Activated gamma-delta T cell (primary cell): Measurements from ENCODE around the gene LENG1.

Experiments used
- DNase-seq: peaks from one replicate; lab custom pipeline; 2025; lab: John Stamatoyannopoulos, UW

Gene LENG1

DNA sequence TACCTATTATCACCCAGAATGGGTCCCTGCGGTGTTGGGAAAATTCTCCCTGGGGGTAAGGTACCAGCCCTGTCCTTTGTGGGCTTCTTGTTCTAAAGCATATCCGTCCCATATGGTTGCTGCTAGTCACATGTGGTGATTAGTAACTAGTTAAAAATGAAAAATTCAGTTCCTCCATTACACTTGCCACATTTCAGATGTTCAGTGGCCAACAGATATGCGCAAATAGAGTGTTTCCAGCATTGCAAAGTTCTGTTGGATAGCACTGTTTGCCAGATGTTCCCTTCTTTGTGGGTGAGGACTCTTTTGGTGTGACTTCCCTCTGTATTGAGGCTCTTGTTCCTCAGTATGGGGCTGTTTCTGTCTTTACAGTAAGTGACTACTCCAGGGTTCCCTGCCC, 18.2 kb downstream of the LENG1 start:
- DNase-seq, result no peak

DNA sequence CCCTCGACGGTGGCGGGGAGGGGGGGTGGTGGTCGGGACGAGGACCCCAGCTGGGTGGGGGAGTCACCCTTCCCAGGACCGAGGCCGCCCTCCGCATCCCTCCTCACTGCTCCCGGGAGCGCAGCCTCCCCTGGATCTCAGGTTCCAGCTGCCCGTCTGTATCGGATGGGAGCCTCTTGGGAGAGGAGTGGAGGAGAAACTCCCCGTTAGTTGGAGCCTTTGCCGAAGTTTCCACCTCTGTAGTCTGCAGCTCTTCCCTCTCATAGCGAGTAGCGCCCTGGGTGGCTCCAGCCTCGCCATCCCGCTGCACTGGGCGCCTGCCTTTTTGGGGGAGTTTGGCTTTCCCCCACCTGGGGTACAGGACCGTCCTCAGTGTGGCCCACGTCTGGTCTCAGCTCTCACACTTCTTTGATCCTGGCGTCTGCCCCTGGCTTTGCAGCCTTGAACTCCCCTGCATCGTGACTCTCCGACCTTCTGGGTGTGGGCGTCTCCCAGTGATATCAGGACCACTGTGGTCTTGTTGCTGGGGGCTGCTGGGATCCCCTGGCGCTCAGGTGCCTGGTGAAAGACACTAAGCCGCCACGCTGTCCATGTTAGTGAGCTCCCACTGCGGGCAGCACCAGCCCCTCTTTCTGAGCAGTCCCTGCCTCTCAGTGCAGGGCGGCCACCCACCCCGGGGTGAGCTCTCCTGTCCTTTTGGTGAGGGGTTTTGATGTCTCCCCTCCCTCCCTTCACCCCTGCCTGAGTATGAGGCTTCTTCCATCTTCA, 20.8 kb downstream of the LENG1 start:
- DNase-seq, result no peak

DNA sequence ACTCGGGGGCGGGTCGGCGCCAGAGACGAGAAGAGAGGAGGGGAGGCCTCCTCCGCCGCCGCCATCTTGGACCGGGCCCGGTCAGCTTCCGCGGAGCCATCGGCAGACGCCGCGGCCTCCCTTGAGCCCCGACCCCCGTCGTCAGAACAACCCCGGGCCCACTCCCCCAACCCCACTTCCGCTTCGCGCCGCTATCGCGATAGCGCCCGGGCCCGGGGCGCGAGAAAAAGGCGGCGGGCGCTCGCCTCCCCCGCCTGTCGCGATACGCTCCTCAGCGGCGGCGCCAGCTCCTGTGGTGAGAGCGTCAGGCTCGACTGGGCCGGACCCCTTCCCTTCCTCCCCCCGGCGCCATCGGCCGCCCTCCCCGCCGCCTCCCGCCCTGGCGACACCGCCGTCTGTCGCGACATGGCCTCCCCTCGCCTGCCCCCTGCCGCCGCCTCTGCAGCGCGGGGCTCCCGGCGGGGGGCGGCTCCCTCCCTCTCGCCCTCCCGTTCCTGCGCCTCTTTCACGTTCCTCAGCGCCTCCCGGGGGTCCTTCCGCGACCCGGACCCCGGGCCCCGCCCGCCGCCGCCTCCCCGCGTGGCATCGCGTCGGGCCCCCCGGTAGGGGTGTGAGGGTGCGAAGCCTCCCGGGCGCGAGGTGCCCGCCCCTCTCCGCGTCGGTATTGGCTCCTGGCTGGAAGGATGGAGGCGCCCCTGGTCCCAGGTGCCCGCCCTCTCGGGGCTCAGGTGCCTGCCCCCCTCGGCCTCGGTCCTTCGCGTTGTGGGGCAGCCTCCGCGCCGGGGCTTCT, 21.6 kb downstream of the LENG1 start, which contains the start of gene CNOT3:
CNOT3 (plus strand) TSS at position 64 of the 790 bp plus-strand sequence. CDS start 5,217 bp downstream, outside the sequence.
- DNase-seq, result peak; percentile 44

GRCh38 chr19:54136864-54137698, 22.4 kb downstream of the LENG1 start:
- DNase-seq, result peak; percentile 94

DNA sequence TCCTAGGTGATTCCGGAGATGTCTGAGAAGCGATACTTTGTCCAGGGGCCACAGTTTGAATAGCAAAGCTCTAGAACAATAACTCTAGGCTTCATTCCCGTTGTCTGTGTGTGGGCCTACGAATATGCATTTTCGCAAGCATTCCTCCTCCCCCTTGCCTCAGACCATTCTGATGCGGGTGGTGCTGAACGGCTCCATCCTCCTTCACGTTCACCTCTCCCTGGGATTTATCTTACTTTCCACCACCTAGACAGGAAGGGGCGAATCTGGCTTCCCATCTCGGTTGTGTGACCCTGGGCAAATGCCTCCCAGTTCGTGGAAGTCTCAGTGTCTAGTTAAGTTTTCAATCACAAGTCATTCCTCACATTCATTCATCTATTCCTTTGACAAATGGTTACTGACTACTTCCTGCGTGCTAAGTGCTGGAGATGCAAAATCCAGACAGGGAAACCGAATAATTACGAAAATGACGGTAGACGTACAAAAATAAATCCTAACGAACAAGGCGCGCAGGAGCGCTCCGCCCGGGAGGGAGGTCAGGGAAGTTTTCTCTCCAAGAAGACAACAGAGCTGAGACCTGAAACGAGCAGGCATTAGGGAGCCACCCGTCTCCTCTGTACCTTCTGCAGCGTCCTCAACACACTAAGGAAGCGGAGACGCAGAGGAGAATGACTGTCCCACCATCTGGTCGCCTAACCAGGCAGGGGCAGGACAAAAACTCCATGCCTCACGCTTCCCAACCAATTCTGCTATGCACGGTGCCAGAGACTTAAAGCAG, 23.2 kb downstream of the LENG1 start:
- no peak for DNase-seq

DNA sequence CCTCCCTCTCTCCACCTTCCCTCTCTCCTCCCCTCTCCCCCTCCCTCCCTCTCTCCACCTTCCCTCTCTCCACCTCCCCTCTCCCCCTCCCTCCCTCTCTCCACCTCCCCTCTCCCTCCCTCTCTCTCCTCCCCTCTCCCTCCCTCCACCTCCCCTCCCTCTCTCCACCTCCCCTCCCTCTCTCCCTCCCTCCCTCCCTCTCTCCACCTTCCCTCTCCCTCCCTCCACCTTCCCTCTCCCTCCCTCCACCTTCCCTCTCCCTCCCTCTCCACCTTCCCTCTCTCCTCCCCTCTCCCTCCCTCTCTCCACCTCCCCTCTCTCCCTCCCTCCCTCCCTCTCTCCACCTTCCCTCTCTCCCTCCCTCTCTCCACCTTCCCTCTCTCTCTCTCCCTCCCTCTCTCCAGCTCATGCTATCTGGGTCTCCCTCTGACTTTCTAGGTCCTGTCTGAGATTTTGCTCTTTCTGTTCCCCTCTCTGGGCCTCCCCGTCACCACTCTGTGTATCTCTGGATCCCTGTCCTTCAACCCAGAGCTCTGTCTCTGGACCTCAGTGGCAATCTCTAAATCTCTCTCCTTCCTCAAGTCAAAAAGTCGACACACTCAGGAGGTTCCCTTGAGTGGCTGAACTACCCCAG, 25.4 kb downstream of the LENG1 start:
- no peak for DNase-seq

DNA sequence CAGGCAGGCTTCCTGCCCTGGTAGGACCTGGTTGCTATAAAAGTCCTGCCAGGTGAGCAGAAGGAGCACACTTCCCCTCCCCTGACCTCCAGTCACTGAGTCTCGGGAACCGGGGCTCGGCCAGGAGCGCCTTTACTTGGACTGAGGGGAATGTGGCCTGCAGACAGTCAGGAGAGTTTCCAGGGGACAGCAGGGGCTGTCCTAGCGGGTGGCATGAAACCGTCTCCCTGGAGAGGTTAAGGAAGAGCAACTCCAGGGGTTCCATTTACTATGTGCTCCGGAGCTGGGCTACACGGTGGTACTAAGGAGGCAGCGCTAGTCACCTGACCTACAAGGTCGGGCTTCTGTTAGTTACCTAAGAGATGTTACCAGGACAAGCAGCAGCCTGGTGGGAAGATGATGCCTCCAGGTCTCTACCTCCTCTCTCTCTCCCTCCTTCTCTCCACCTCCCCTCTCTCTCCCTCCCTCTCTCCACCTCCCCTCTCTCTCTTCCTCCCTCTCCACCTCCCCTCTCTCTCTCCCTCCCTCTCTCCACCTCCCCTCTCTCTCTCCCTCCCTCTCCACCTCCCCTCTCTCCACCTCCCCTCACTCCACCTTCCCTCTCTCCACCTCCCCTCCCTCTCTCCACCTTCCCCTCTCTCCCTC, 26.1 kb downstream of the LENG1 start:
- no peak for DNase-seq

DNA sequence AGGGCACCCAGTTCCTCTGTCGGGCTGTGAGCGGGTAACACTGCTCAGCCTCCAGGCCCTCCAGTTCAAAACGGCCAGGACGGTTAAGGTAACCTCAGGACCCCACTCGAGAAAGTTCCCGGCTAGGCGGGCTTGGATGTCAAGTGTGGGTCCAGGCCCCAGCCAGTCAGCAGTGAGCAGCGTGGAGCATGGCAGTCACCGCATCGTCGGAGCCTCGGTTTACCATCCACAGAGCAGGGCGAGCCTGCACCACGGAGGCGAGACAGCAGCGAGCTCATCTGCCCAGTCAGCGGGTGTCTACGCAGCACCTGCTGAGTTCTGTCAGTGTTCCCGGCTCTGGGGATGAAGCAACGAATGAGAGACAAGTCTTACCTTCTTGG, 29.9 kb downstream of the LENG1 start:
- DNase-seq, result no peak

DNA sequence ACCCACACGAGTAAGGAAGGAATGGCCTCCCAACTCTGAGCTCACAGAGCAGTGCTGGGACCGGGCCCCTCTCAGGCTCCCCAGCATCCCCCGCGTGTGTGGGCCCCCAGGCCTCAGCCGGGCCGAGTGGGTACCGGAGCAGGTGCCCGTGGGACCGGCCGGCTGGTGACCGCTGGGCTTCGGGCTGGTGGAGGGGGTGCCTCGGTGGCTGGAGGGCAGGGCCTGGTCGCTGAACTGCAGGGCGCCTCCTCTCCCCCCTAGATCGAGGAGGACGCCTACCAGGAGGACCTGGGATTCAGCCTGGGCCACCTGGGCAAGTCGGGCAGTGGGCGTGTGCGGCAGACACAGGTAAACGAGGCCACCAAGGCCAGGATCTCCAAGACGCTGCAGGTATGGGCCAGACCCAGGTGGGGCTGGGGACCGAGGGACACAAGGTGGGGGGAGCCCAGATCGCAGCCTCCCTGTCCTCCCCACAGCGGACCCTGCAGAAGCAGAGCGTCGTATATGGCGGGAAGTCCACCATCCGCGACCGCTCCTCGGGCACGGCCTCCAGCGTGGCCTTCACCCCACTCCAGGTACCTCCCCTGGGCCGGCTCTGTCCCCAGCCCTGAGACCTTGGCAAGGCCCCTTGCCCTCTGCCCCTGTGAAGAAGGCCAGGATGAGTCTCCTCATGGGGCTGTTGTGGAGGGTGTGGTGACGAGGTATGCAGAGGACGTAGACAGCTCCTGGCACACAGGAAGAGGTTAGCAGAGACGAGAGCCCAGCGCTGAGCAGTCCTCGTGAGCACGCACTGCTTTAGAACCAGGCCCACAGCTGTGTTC, 30.5 kb downstream of the LENG1 start:
- DNase-seq, result no peak

- no peak for DNase-seq
These were observed 31.1 kb downstream of the LENG1 start for GRCh38 chr19:54128441-54128725.

DNA sequence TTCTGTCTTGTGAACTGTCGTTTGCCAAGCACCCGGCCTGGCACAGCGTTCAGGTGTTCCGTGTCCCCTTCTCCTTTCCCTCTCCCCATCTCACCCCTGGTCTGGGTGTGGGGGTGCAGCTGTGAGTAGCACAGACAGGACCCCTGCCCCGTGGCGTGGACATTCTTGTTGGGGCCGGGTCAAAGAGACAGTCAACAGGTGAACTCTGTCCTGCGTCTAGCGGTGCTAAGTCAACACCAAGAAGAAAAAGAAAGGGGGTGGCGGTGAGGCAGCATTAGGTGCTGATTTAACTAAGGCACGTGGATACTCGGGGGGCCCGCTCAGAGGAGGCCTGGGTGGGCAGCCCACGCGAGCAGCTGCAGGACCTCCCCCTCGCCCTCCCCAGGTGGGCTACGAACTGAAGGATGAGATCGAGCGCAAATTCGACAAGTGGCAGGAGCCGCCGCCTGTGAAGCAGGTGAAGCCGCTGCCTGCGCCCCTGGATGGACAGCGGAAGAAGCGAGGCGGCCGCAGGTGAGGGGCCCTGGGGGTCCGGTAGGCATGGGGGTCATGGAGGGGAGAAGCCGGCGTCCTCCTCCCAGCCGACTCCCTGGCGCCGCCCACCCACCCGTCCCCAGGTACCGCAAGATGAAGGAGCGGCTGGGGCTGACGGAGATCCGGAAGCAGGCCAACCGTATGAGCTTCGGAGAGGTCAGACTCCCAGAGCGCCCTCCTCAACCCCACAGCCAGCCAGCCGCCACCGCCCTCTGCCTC, 31.7 kb downstream of the LENG1 start:
- DNase-seq, result no peak

- DNase-seq, result no peak
These were observed 33.8 kb downstream of the LENG1 start for GRCh38 chr19:54125713-54126112.

DNA sequence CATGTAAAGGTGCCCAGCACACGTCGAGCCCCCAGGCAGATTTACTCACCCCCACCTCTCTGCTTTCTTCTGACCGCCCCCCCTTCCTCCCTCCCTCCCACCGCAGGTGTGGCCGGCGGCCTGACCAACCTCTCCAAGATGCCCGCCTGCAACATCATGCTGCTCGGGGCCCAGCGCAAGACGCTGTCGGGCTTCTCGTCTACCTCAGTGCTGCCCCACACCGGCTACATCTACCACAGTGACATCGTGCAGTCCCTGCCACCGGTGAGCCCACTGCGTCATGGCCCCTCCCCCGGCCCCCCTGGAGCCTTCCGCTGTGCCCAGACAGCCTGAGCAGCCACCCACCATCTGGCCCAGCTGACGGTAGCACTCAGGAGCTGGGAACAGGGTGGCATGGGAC, 35.1 kb downstream of the LENG1 start:
- no peak for DNase-seq

DNA sequence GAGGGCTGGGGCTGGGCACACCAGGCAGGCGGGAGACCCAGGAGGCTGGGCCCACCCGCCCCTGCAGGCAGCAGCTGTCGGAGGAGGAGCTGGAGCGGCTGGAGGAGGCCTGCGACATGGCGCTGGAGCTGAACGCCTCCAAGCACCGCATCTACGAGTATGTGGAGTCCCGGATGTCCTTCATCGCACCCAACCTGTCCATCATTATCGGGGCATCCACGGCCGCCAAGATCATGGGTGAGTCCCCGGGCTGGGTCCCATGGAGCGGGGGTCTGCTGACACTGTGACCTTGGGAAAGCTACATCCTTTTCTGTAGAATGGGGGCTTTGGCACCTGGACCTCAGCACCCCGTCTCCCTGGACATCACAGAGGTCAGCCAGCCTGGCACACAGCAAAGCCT, 35.8 kb downstream of the LENG1 start:
- no peak for DNase-seq

GRCh38 chr19:54121259-54121658, 38.3 kb downstream of the LENG1 start:
- no peak for DNase-seq

GRCh38 chr19:54115109-54116063, 44.1 kb downstream of the LENG1 start, which contains the start of the genes PRPF31 and TFPT:
Gene PRPF31, plus strand, starts transcription at chr19:54115754. Its CDS starts 2,525 bp downstream, at chr19:54118279.
Gene TFPT, minus strand, starts transcription at chr19:54115657. Its CDS starts 388 bp downstream, at chr19:54115269.
- DNase-seq, result peak; percentile 61

GRCh38 chr19:54114340-54115108, 45.0 kb downstream of the LENG1 start:
- DNase-seq, result peak; percentile 24
